H9 (cell line): Measurements from ENCODE around the gene FRAS1. TPM values are rescaled to one million over a fixed set of nuclear protein-coding genes. Genes with fewer than 3 reads are reported as not detected.

Experiments used
- DNase-seq: peaks from one replicate; pipeline ENCODE4 v3.0.0-alpha.2; 2017
- H2AFZ ChIP-seq: one replicate; pipeline ENCODE4 v1.6.1; 2013; ENCODE audit warnings: mild to moderate bottlenecking, low read length, control low read depth, moderate library complexity
- H2AK5ac ChIP-seq: 2 replicates; pipeline ENCODE4 v1.6.1; 2013; ENCODE audit warnings: low read length, control low read depth, mixed read lengths; ENCODE audit not compliant: insufficient read length
- H2BK120ac ChIP-seq: one replicate; pipeline ENCODE4 v1.6.1; 2013; ENCODE audit warnings: low read depth, mild to moderate bottlenecking, low read length, control low read depth, inconsistent platforms; ENCODE audit not compliant: poor library complexity, severe bottlenecking
- H2BK12ac ChIP-seq: 2 replicates; pipeline ENCODE4 v1.6.1; 2013; ENCODE audit warnings: low read length, control low read depth, mixed read lengths, low read depth; ENCODE audit not compliant: insufficient read length
- H2BK15ac ChIP-seq: 2 replicates; pipeline ENCODE4 v1.6.1; 2013; ENCODE audit warnings: low read depth, low read length, control low read depth
- H2BK20ac ChIP-seq: one replicate; pipeline ENCODE4 v1.6.1; 2013; ENCODE audit warnings: low read depth, mild to moderate bottlenecking, low read length, control low read depth, inconsistent platforms; ENCODE audit not compliant: poor library complexity, severe bottlenecking
- H2BK5ac ChIP-seq: 2 replicates; pipeline ENCODE4 v1.6.1; 2013; ENCODE audit warnings: low read length, control low read depth, mixed read lengths; ENCODE audit not compliant: insufficient read length
- H3K14ac ChIP-seq: 2 replicates; pipeline ENCODE4 v1.6.1; 2013; ENCODE audit warnings: low read length, control low read depth; ENCODE audit not compliant: insufficient read depth
- H3K18ac ChIP-seq: 2 replicates; pipeline ENCODE4 v1.6.1; 2013; ENCODE audit warnings: low read depth, mild to moderate bottlenecking, mixed read lengths, low read length, control low read depth; ENCODE audit not compliant: insufficient read length
- H3K23ac ChIP-seq: 2 replicates; pipeline ENCODE4 v1.6.1; 2013; ENCODE audit warnings: low read length, control low read depth, mixed read lengths, low read depth; ENCODE audit not compliant: insufficient read length
- H3K23me2 ChIP-seq: 2 replicates; pipeline ENCODE4 v1.6.1; 2013; ENCODE audit warnings: low read depth, mild to moderate bottlenecking, mixed read lengths, low read length, control low read depth; ENCODE audit not compliant: insufficient read length, poor library complexity, severe bottlenecking
- H3K27ac ChIP-seq: 2 replicates; pipeline ENCODE4 v1.5.1; 2013; ENCODE audit warnings: low read length, control low read depth, mixed read lengths, low read depth; ENCODE audit not compliant: insufficient read length
- H3K27me3 ChIP-seq: 2 replicates; pipeline ENCODE4 v1.6.1; 2013; ENCODE audit warnings: low read length, control low read depth, inconsistent platforms; ENCODE audit not compliant: insufficient read depth
- H3K4ac ChIP-seq: 2 replicates; pipeline ENCODE4 v1.6.1; 2013; ENCODE audit warnings: low read depth, mild to moderate bottlenecking, control low read depth, inconsistent platforms, low read length, moderate library complexity
- H3K4me1 ChIP-seq: 2 replicates; pipeline ENCODE4 v1.6.1; 2013; ENCODE audit warnings: low read length, control low read depth, inconsistent platforms; ENCODE audit not compliant: insufficient read depth
- H3K4me2 ChIP-seq: 2 replicates; pipeline ENCODE4 v1.6.1; 2013; ENCODE audit warnings: low read length, control low read depth, mixed read lengths; ENCODE audit not compliant: insufficient read length, insufficient read depth
- H3K56ac ChIP-seq: 2 replicates; pipeline ENCODE4 v1.6.1; 2013; ENCODE audit warnings: low read depth, mild to moderate bottlenecking, mixed read lengths, low read length, control low read depth; ENCODE audit not compliant: insufficient read length
- H3K79me1 ChIP-seq: 2 replicates; pipeline ENCODE4 v1.6.1; 2013; ENCODE audit warnings: low read depth, mild to moderate bottlenecking, moderate library complexity, low read length, control low read depth, inconsistent platforms; ENCODE audit not compliant: insufficient read depth, poor library complexity, severe bottlenecking
- H3K79me2 ChIP-seq: 2 replicates; pipeline ENCODE4 v1.6.1; 2013; ENCODE audit warnings: low read length, control low read depth, inconsistent platforms; ENCODE audit not compliant: insufficient read depth
- H3K9ac ChIP-seq: 2 replicates; pipeline ENCODE4 v1.6.1; 2013; ENCODE audit warnings: low read length, control low read depth, mixed read lengths; ENCODE audit not compliant: insufficient read length; ENCODE audit errors: extremely low read depth
- H3K9me3 ChIP-seq: one replicate; pipeline ENCODE4 v1.6.1; 2013; ENCODE audit warnings: low read depth, low read length, inconsistent platforms; ENCODE audit not compliant: control insufficient read depth
- H3T11ph ChIP-seq: one replicate; pipeline ENCODE4 v1.6.1; 2013; ENCODE audit warnings: mild to moderate bottlenecking, low read length, control low read depth, inconsistent platforms
- H4K20me1 ChIP-seq: one replicate; pipeline ENCODE4 v1.6.1; 2013; ENCODE audit not compliant: control insufficient read depth, insufficient read length, insufficient read depth
- H4K5ac ChIP-seq: 2 replicates; pipeline ENCODE4 v1.6.1; 2013; ENCODE audit warnings: low read depth, mild to moderate bottlenecking, mixed read lengths, low read length, control low read depth; ENCODE audit not compliant: insufficient read length
- H4K8ac ChIP-seq: replicated peaks from 2 replicates; pipeline ENCODE4 v1.6.1; 2013; ENCODE audit warnings: low read length, control low read depth, mixed read lengths, low read depth; ENCODE audit not compliant: insufficient read length
- H4K91ac ChIP-seq: 2 replicates; pipeline ENCODE4 v1.6.1; 2013; ENCODE audit warnings: low read depth, mild to moderate bottlenecking, moderate library complexity, mixed read lengths, low read length, control low read depth; ENCODE audit not compliant: insufficient read length
- H3K27ac Mint-ChIP-seq, 3 experiments: 2 replicates in 2 of 3; 3 replicates in 1 of 3; pipeline ENCODE4 v1.8.0; 2020 to 2021; ENCODE audit warnings: mixed read lengths in 3 of 3, mild to moderate bottlenecking in 1 of 3, moderate library complexity in 1 of 3
- H3K27me3 Mint-ChIP-seq: 2 replicates; pipeline ENCODE4 v1.8.0; 2021; ENCODE audit warnings: low read depth, mild to moderate bottlenecking, moderate library complexity, mixed read lengths
- H3K36me3 Mint-ChIP-seq, 3 experiments: 2 replicates in 2 of 3; 3 replicates in 1 of 3; pipeline ENCODE4 v1.8.0; 2020 to 2021; ENCODE audit warnings: low read depth in 3 of 3, mixed read lengths in 3 of 3; ENCODE audit not compliant: insufficient read depth in 1 of 3
- H3K4me1 Mint-ChIP-seq, 2 experiments: 2 replicates each; pipeline ENCODE4 v1.8.0; 2020; ENCODE audit warnings: mixed read lengths in 2 of 2
- H3K4me3 Mint-ChIP-seq, 2 experiments: 2 replicates in 1 of 2; 3 replicates in 1 of 2; pipeline ENCODE4 v1.8.0; 2020 to 2021; ENCODE audit warnings: mild to moderate bottlenecking in 2 of 2, mixed read lengths in 2 of 2, moderate library complexity in 1 of 2
- H3K9me3 Mint-ChIP-seq, 2 experiments: 2 replicates in 1 of 2; 3 replicates in 1 of 2; pipeline ENCODE4 v1.8.0; 2020; ENCODE audit warnings: mild to moderate bottlenecking in 2 of 2, mixed read lengths in 2 of 2, moderate library complexity in 1 of 2
- CTCF ChIP-seq: fragments of 200-600 bp; sonication (generic); conservative IDR thresholded peaks from 3 replicates; pipeline ENCODE4 v1.8.0; 2021; ENCODE audit warnings: antibody characterized with exemption, mild to moderate bottlenecking
- WGBS: extraction: QIAGEN DNeasy Blood & Tissue Kit; methylation state at CpG from one replicate; pipeline ENCODE4 v1.1.7; 2013; ENCODE audit warnings: missing lambda C conversion rate, low lambda C conversion rate, mixed read lengths; ENCODE audit not compliant: insufficient read length; ENCODE audit errors: extremely low coverage; 5-methylcytosine and 5-hydroxymethylcytosine counted together
- total RNA-seq: library from RNA; stranded (reverse); gene quantifications from 2 replicates; pipeline ENCODE4 v1.2.1, GENCODE V29; 2021

FRAS1 gene
- total RNA-seq, 1 experiment from 2014 or later: 58.5 TPM

GRCh38 chr4:78219825-78220224 lies 162.7 kb downstream of the FRAS1 start:
- Histone ChIP-seq H3K9ac (no peak overlapping the region), H3K4me2 (no peak overlapping the region), H3T11ph (no peak overlapping the region), H2BK5ac (no peak overlapping the region), H4K91ac (no peak overlapping the region), H3K23me2 (no peaks in the 10 kb centered on the region), H2BK12ac (no peak overlapping the region), H3K27ac (no peak overlapping the region), H3K23ac (no peak overlapping the region), H2BK20ac (no peak overlapping the region), H3K14ac (no peak overlapping the region), H4K5ac (no peak overlapping the region), H3K79me2 (peaks cover 7% of the 10 kb centered on the region; the same call in 1 of the 2 replicates), H2BK15ac (no peak overlapping the region), H3K79me1 (peaks cover 9% of the 10 kb centered on the region), H3K4ac (no peak overlapping the region), H3K56ac (no peak overlapping the region), H3K18ac (no peak overlapping the region), H2BK120ac (no peak overlapping the region), H3K27me3 (no peaks in the 10 kb centered on the region), H2AK5ac (no peak overlapping the region), H3K4me1 (peaks cover 26% of the 10 kb centered on the region), H4K8ac (no peak overlapping the region), H2AFZ (no peak overlapping the region), H4K20me1 (no peaks in the 10 kb centered on the region), H3K9me3 (no peaks in the 10 kb centered on the region)
- Mint-ChIP-seq H3K36me3 (peaks cover 0 to 6% (median 0%) of the 10 kb centered on the region in 3 experiments; a peak in 3 of 7 replicates), H3K27me3 (no peaks in the 10 kb centered on the region), H3K4me1 (peaks cover 42 to 54% of the 10 kb centered on the region in 2 experiments), H3K9me3 (no peaks in the 10 kb centered on the region; a peak in 1 of 5 replicates), H3K4me3 (no peak overlapping the region), H3K27ac (no peak overlapping the region)
- TF ChIP-seq CTCF: no peak
- WGBS: no CpG with 5 or more reads among the region's 2 CpGs
- DNase-seq: no peak
